Liver (tissue), 3 donors: ENCODE measurements around the gene THG1L.

Experiments
- CTCF ChIP-seq: fragments of 150-350 bp; IDR thresholded peaks from 2 replicates; pipeline ENCODE4 v1.5.1; 2017; ENCODE audit warnings: improper control_type of control experiment, low read depth, low read length; ENCODE audit not compliant: missing input control
- EGR1 ChIP-seq, 2 donors: IDR thresholded peaks; 2 replicates each; pipeline ENCODE4 v1.6.1; 2016 to 2018; ENCODE audit warnings: antibody characterized with exemption in 2 of 2, low read depth in 2 of 2
- FOXA2 ChIP-seq: IDR thresholded peaks from 2 replicates; pipeline ENCODE4 v1.6.1; 2016; ENCODE audit warnings: antibody characterized with exemption
- MAX ChIP-seq: IDR thresholded peaks from 2 replicates; pipeline ENCODE4 v1.6.1; 2016; ENCODE audit warnings: antibody characterized with exemption
- RAD21 ChIP-seq, 2 donors: IDR thresholded peaks; 2 replicates each; pipeline ENCODE4 v1.6.1; 2016; ENCODE audit warnings: antibody characterized with exemption in 2 of 2, mild to moderate bottlenecking in 2 of 2
- REST ChIP-seq: IDR thresholded peaks from 2 replicates; pipeline ENCODE4 v1.6.1; 2016; ENCODE audit warnings: antibody characterized with exemption, mild to moderate bottlenecking
- RXRA ChIP-seq, 2 donors: IDR thresholded peaks; 2 replicates each; pipeline ENCODE4 v1.6.1; 2017 to 2018; ENCODE audit warnings: antibody characterized with exemption in 2 of 2, mild to moderate bottlenecking in 1 of 2
- SP1 ChIP-seq: IDR thresholded peaks from 2 replicates; pipeline ENCODE4 v1.6.1; 2018; ENCODE audit warnings: antibody characterized with exemption, mild to moderate bottlenecking
- TAF1 ChIP-seq: conservative IDR thresholded peaks from 2 replicates; pipeline ENCODE4 v1.6.1; 2016; ENCODE audit warnings: antibody characterized with exemption, mild to moderate bottlenecking
- YY1 ChIP-seq: IDR thresholded peaks from 2 replicates; pipeline ENCODE4 v1.6.1; 2016; ENCODE audit warnings: antibody characterized with exemption, mild to moderate bottlenecking
- ZBTB33 ChIP-seq: IDR thresholded peaks from 2 replicates; pipeline ENCODE4 v1.6.1; 2016; ENCODE audit warnings: antibody characterized with exemption
- donor health status: healthy.
- donor health status: healthy.

GRCh38 chr5:157772127-157772526, 40.9 kb downstream of the THG1L start:
- TF ChIP-seq CTCF (no peak), EGR1 (IDR thresholded peaks at IDR 0.05; ENCODE audit: low read depth in 2 of 2) (no peak), RXRA (IDR thresholded peaks at IDR 0.05) (no peak), MAX (no peak), ZBTB33 (no peak), REST (no peak), YY1 (no peak), TAF1 (no peak), SP1 (no peak), RAD21 (IDR thresholded peaks at IDR 0.05) (no peak), FOXA2 (no peak)
